ENCODE data around the gene TTLL11. TPM values are rescaled to one million over a fixed set of nuclear protein-coding genes. Genes with fewer than 3 reads are reported as not detected.

The TTLL11 gene
- total RNA-seq, 1 donor from 2014 or later: 4.0 TPM

GRCh38 chr9:121815546-121816448 lies 277.3 kb downstream of the TTLL11 start:
- Mint-ChIP-seq H3K36me3 (ENCODE audit: low read depth, unreplicated experiment) (peaks cover 4% of the 10 kb centered on the region), H3K4me1 (ENCODE audit: unreplicated experiment) (peaks cover 29% of the 10 kb centered on the region), H3K9me3 (ENCODE audit: unreplicated experiment) (no peaks in the 10 kb centered on the region), H3K4me3 (ENCODE audit: unreplicated experiment) (no peak overlapping the region), H3K27me3 (ENCODE audit: unreplicated experiment) (peaks cover 15% of the 10 kb centered on the region), H3K27ac (ENCODE audit: unreplicated experiment) (no peak overlapping the region)
- DNase-seq (ENCODE audit: low spot score): no peak
- no peak for TF ChIP-seq CTCF (IDR thresholded peaks at IDR 0.05; ENCODE audit: unreplicated experiment)

GRCh38 chr9:121815084-121815483 lies 278.0 kb downstream of the TTLL11 start:
- peaks cover 15% of the 10 kb centered on the region for H3K27me3 Mint-ChIP-seq (ENCODE audit: unreplicated experiment)
- DNase-seq (ENCODE audit: low spot score): no peak
- peaks cover 4% of the 10 kb centered on the region for H3K36me3 Mint-ChIP-seq (ENCODE audit: low read depth, unreplicated experiment)
- TF ChIP-seq CTCF (IDR thresholded peaks at IDR 0.05; ENCODE audit: unreplicated experiment): no peak
- H3K4me3 Mint-ChIP-seq (ENCODE audit: unreplicated experiment): no peak overlapping the region
- peaks cover 25% of the 10 kb centered on the region for H3K4me1 Mint-ChIP-seq (ENCODE audit: unreplicated experiment)
- H3K9me3 Mint-ChIP-seq (ENCODE audit: unreplicated experiment): no peaks in the 10 kb centered on the region
- H3K27ac Mint-ChIP-seq (ENCODE audit: unreplicated experiment): no peak overlapping the region

- Mint-ChIP-seq H3K27me3 (ENCODE audit: unreplicated experiment) (peaks cover 15% of the 10 kb centered on the region), H3K36me3 (ENCODE audit: low read depth, unreplicated experiment) (peaks cover 4% of the 10 kb centered on the region), H3K4me3 (ENCODE audit: unreplicated experiment) (no peak overlapping the region), H3K27ac (ENCODE audit: unreplicated experiment) (no peak overlapping the region), H3K4me1 (ENCODE audit: unreplicated experiment) (peaks cover 23% of the 10 kb centered on the region), H3K9me3 (ENCODE audit: unreplicated experiment) (no peaks in the 10 kb centered on the region)
- DNase-seq (ENCODE audit: low spot score): no peak
- no peak for TF ChIP-seq CTCF (IDR thresholded peaks at IDR 0.05; ENCODE audit: unreplicated experiment)
These were observed 278.5 kb downstream of the TTLL11 start for GRCh38 chr9:121814594-121814993.

- H3K4me1 Mint-ChIP-seq (ENCODE audit: unreplicated experiment): peaks cover 16% of the 10 kb centered on the region
These were observed 279.4 kb downstream of the TTLL11 start for GRCh38 chr9:121813519-121814210.

More at GRCh38 chr9:121813519-121814210, 279.4 kb downstream of the TTLL11 start:
- Mint-ChIP-seq H3K4me3 (ENCODE audit: unreplicated experiment) (no peak overlapping the region), H3K27me3 (ENCODE audit: unreplicated experiment) (peaks cover 15% of the 10 kb centered on the region), H3K27ac (ENCODE audit: unreplicated experiment) (no peak overlapping the region), H3K9me3 (ENCODE audit: unreplicated experiment) (no peaks in the 10 kb centered on the region), H3K36me3 (ENCODE audit: low read depth, unreplicated experiment) (peaks cover 4% of the 10 kb centered on the region)
- no peak for DNase-seq (ENCODE audit: low spot score)
- no peak for TF ChIP-seq CTCF (IDR thresholded peaks at IDR 0.05; ENCODE audit: unreplicated experiment)
